ENCODE results near the gene VPS13D.
"Not testable (repeated sequence)": the region's sequence is repeated elsewhere in the genome, so short reads cannot be mapped to it uniquely, and the experiment has no call there.

Gene VPS13D

DNA sequence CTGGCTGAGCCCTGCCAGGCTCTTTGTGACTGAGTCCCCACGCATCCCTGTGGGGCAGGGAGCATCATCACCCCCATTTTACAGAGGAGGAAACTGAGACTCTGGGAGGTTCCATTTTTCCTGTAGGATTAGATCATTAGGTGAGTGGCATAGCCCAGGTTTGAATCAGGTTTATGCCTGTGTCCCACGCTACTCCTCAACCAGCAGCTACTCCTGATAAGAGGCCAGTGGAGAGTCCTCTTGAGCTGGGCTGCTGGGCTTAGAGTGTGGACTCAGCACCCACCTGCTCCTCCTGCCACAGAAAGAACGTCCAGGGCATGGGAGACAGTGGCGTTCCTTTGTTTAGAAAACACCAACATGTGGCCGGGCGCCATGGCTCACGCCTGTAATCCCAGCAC is 32.3 kb upstream of the VPS13D start:
- no peak for DNase-seq

DNA sequence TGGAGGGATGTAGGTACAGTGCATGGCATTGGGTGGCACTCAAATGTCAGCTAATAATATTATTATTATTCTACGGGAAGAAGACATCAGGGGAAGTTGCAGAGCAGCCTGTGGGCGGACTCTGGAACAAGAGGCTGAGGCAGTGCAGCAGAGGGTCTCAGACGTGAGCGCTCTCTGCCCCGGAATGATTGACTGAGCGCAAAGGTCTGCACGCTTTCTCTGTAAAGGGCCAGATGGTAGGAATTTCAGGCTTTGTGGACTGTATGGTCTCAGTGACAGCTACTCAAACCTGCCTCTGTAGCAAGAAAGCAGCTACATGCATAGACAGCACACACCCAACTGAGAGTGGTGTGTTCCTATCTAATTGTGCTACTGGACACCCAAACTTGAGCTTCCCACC is 29.6 kb upstream of the VPS13D start:
- DNase-seq = no peak

- no peak for DNase-seq
These were observed 28.3 kb upstream of the VPS13D start for GRCh38 chr1:12201352-12202189.

DNA sequence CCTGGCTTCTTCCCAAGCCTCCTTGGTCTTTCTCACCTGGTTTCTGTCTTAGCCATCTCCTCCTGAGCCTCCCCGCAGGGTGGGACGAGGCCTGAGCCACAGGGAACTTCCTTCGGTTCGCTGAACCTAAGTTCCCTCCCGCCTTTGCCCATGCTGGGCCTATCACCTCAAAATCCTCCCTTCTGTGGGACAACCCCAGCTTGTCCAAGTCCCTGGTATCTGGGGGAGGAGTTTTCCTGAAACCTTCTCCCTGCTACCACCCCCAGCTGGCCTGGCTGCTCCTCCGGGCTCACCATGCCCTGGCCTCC is 27.7 kb upstream of the VPS13D start:
- DNase-seq = no peak

DNA sequence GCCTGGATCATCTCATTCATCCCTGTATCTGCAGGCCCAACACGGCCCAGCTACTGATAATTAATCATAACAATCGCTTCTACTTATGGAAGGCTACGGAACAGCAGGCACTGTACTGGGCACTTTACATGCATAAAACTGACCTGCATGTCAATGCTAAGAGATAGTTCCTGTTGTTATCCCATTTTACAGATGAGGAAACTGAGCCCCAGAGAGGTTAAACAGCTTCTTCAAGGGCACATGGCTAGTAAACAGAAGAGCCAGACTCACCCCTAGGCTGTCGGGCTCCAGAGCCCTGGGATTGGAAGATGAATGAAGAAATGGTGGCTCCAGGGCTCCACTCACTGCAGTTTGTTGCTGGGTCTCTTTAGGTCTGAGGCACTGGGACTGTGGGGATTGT is 27.3 kb upstream of the VPS13D start:
- no peak for DNase-seq

DNA sequence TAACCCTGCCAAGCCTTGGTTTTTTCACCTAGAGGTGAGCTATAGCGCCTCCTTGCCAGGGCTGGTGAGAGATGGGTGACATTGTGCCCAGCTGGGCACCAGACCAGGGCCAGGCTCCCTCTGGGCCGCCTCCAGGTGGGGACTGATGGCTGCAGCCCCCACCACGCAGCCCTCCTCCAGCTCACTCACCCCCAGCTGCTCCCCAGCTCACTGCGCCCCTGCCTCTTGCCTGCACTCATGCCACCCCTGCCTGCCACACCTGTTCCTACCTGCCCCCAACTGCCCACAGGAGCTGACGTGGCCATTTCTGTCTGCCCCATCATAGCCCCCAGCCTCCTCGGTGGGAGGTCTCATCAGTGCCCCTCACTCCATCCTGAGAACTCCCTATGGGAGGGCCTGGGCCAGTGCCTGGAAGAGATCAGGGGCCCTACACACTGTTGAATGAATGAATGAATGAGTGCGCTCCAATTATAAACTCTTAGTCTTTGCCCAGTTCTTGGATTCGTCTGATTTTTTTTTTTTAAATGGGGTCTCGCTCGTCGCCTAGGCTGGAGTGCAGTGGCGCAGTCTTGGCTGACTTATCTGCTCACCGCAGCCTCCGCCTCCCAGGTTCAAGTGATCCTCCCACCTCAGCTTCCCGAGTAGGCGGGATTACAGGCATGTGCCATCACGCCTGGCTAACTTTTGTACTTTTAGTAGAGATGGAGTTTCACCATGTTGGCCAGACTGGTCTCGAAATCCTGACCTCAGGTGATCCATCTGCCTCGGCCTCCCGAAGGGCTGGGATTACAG is 26.4 kb upstream of the VPS13D start:
- no peak for DNase-seq

- DNase-seq = no peak
These were observed 25.7 kb upstream of the VPS13D start for GRCh38 chr1:12204140-12204539.

DNA sequence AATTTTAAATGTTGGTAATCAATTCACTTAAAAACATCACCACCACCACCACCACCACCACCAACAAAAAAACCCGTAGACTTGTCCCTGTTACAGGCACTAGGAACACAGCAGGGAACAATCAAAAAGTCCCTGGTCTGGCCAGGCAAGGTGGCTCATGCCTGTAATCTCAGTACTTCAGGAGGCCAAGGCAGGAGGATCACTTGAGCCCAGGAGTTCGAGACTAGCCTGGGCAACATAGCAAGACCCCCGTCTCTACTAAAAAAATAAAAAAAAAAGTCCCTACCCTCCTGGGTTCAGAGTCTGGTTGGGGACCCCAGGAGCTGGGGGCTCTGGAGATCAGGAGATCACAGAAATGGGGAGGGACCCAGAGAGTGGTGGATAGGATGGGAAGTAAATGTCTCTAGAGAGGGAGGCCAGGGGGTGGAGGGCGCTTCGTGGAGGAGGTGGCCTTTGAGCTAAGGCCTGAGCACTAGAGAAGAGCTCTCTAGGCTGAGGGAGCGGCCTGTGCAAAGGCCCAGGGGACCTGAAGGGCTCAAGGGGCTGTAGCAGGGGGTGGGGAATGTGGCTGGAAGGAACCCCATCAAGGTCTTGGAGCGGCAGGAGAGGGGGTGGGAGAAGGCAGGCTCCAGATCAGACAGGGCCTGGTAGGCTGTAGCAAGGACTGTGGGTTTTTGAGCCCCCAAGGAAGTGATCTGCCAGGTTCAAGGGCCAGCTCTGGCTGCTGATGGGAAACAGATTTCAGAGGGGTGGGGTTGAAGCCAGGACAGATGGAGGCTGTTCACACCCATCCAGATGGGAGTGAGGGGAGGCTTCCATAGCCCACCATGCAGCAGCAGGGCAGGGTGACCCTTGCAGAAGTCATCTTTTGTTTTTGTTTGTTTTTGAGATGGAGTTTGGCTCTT is 24.8 kb upstream of the VPS13D start:
- no peak for DNase-seq

GRCh38 chr1:12206238-12206637 is 23.6 kb upstream of the VPS13D start:
- DNase-seq = no peak

GRCh38 chr1:12206792-12207424 is 22.9 kb upstream of the VPS13D start:
- no peak for DNase-seq

GRCh38 chr1:12208271-12208670 is 21.6 kb upstream of the VPS13D start:
- DNase-seq = no peak

GRCh38 chr1:12208764-12209494 is 20.9 kb upstream of the VPS13D start:
- peak; percentile 63 for DNase-seq

DNA sequence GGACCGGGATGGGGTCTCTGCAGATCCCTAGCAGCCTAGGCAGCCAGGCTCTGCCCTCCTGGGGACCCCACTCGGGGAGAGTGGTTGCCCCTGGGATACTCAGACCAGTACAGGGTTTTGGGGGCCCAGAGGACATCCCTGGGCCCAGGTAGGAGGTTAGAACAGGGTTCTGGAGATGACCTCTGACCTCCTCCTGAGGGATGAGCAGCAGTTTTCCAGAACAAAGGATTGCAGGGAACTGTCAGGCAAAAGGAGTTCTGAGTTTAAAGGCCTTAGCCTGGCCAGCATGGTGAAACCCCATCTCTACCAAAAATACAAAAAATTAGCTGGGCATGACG is 20.4 kb upstream of the VPS13D start:
- DNase-seq = no peak

- DNase-seq = no peak
These were observed 14.5 kb upstream of the VPS13D start for GRCh38 chr1:12215118-12215961.

- no peak for DNase-seq
These were observed 10.0 kb upstream of the VPS13D start for GRCh38 chr1:12219800-12220199.

GRCh38 chr1:12220890-12221289 is 8.9 kb upstream of the VPS13D start:
- no peak for DNase-seq

DNA sequence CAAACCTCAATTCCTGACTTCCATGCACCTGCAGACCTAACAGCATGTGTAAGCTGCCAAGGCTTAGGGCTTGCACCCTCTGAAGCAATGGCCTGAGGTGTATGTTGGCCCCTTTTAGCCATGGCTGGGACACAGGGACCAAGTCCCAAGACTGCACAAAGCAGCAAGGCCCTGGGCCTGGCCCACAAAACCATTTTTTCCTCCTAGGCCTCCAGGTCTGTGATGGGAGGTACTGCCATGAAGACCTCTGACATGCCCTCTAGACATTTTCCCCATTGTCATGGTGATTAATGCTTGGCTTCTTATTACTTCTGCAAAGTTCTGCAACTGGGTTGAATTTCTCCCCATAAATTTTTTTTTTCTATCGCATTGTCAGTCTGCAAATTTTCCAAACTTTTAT is 7.1 kb upstream of the VPS13D start:
- DNase-seq = not testable (repeated sequence)

DNA sequence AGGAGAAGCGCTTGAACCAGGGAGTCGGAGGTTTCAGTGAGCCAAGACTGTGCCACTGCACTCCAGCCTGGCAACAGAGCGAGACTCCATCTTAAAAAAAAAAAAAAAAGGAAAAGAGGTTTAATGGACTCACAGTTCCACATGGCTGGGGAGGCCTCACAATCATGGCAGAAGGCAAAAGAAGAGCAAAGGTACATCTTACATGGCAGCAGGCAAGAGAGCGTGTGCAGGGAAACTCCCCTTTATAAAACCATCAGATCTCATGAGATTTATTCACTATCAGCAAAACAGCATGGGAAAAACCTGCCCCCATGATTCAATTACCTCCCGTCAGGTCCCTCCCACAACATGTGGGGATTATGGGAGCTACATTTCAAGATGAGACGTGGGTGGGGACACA is 5.7 kb upstream of the VPS13D start:
- DNase-seq = not testable (repeated sequence)

DNA sequence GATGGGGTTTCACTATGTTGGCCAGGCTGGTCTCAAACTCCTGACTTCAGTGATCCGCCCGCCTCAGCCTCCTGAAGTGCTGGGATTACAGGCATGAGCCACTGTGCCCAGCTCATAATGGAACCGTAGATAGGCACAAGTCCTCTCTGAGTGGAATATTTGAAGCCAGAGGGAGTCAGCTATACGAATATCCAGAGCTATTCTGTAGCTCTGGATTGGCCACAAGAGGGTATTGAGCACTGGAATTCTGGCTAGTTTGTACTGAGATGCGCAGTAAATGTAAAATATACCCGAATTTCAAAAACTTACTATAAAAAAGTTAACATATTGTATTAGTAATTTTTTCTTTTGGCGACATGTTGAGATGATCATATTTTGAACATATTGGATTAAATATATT is 851 bp upstream of the VPS13D start:
- DNase-seq = no peak

GRCh38 chr1:12229386-12229834 is 420 bp upstream of the VPS13D start:
- DNase-seq = no peak

DNA sequence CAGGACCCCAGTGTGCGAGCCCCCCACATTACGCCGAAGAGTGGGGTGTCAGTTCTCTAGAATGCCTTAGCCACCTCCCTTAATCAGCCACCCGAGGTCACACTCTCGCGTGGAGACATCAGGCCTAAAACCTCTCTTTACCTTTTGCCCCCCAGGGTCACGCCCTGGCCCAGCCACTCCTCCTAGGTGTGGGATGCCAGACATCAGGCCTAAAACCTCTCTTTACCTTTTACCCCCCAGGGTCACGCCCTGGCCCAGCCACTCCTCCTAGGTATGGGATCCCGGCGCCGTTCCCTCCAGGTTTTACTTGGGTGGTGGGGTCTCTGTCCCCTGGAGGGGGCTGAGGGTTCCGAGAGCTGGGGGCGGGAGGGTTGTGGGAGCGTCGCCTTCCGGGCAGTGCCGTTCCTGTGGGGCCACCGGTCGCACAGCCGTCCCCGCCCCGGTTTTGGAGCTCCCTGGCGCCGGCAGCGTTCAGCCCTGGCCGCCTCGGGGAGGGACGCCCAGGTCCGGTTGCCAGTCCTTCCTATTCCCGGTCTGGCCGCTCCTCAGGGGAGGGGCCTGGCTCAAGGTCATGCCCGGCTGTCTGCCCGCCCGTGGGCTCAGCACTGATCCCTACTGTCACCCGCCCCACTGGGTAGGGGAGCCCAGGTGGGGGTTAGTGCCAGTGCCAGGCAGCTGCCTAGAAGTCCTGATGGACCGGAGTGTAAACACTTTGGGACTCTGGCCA is 882 bp downstream of the VPS13D start:
- peak; percentile 31 for DNase-seq
